B cell (primary cell): ENCODE measurements around the gene NCOR1. TPM values are rescaled to one million over a fixed set of nuclear protein-coding genes. Genes with fewer than 3 reads are reported as not detected.

Source experiments
- ATAC-seq: fragments of 200-7000 bp; cut with Tn5 transposase; one replicate; pipeline ENCODE4 v1.10.0; 2021; ENCODE audit warnings: low read depth, mild to moderate bottlenecking, moderate number of reproducible peaks, moderate library complexity
- CTCF ChIA-PET: fragments of 350-600 bp; sonication (Branson Sonifier 250); formaldehyde crosslinking; loops from one replicate; lab custom pipeline; 2021; ENCODE audit warnings: antibody characterized with exemption, inconsistent platforms; lab: Charles Lee
- POLR2A ChIA-PET: fragments of 350-600 bp; sonication (Branson Sonifier 250); formaldehyde crosslinking; loops from one replicate; lab custom pipeline; 2021; ENCODE audit warnings: antibody characterized with exemption; lab: Charles Lee
- DNase-seq: peaks from one replicate; pipeline ENCODE4 v3.0.0; 2013
- H2AFZ ChIP-seq: 2 replicates; pipeline ENCODE4 v1.6.1; 2012; ENCODE audit warnings: mild to moderate bottlenecking, low read depth, low read length; ENCODE audit not compliant: insufficient read depth, poor library complexity, severe bottlenecking
- H3K27ac ChIP-seq, 2 donors: 1 replicate in 1 of 2; 2 replicates in 1 of 2; pipeline ENCODE4 v1.5.1; 2012 to 2013; ENCODE audit warnings: low read length in 2 of 2, mild to moderate bottlenecking in 2 of 2, moderate library complexity in 1 of 2
- H3K27me3 ChIP-seq, 4 experiments: fragments of 200-600 bp in 1 of 4; sonication (generic) in 1 of 4; replicated peaks in 1 of 4; 1 replicate in 2 of 4; 2 replicates in 2 of 4; pipeline versions ENCODE4 v1.6.1 to v1.7.0; 2013 to 2016; ENCODE audit warnings: low read length in 3 of 4, mild to moderate bottlenecking in 2 of 4, mixed read lengths in 1 of 4, moderate library complexity in 1 of 4; ENCODE audit not compliant: insufficient read depth in 4 of 4, control insufficient read depth in 3 of 4; ENCODE audit errors: control extremely low read depth in 1 of 4
- H3K36me3 ChIP-seq, 2 experiments: replicated peaks in 1 of 2; 1 replicate in 1 of 2; 2 replicates in 1 of 2; pipeline versions ENCODE4 v1.6.1 to v1.7.1; 2013; ENCODE audit warnings: low read length in 1 of 2; ENCODE audit not compliant: insufficient read depth in 2 of 2, control insufficient read depth in 1 of 2; ENCODE audit errors: control extremely low read depth in 1 of 2, extremely low read depth in 1 of 2
- H3K4me1 ChIP-seq, 2 donors: fragments of 200-600 bp in 1 of 2; sonication (generic) in 1 of 2; 1 replicate in 1 of 2; 2 replicates in 1 of 2; pipeline versions ENCODE4 v1.5.1 to v1.6.1; 2013 to 2017; ENCODE audit warnings: low read length in 2 of 2; ENCODE audit not compliant: control insufficient read depth in 2 of 2, insufficient read depth in 2 of 2
- H3K4me2 ChIP-seq: replicated peaks from 2 replicates; pipeline ENCODE3; 2012; ENCODE audit warnings: mild to moderate bottlenecking, low read depth, low read length; ENCODE audit not compliant: poor library complexity, severe bottlenecking
- H3K4me3 ChIP-seq, 5 experiments: fragments of 200-600 bp in 1 of 5; sonication (generic) in 1 of 5; 1 replicate in 3 of 5; 2 replicates in 2 of 5; pipeline versions ENCODE4 v1.5.1 to v1.7.0; 2011 to 2016; ENCODE audit warnings: low read length in 4 of 5, mild to moderate bottlenecking in 4 of 5, low read depth in 2 of 5, control low read depth in 1 of 5, moderate library complexity in 1 of 5; ENCODE audit not compliant: insufficient read depth in 1 of 5; ENCODE audit errors: control extremely low read depth in 1 of 5, extremely low read depth in 1 of 5
- H3K79me2 ChIP-seq: fragments of 200-600 bp; sonication (generic); one replicate; pipeline ENCODE4 v1.6.0; 2016; ENCODE audit warnings: low read length; ENCODE audit not compliant: control insufficient read depth, insufficient read depth
- H3K9ac ChIP-seq: fragments of 200-600 bp; sonication (generic); 2 replicates; pipeline ENCODE4 v1.6.1; 2017; ENCODE audit warnings: mild to moderate bottlenecking, low read length, moderate library complexity
- H3K9me3 ChIP-seq, 3 donors: one replicate each; pipeline versions ENCODE4 v1.6.1 to v1.7.1; 2013; ENCODE audit warnings: low read length in 2 of 3; ENCODE audit not compliant: control insufficient read depth in 2 of 3, insufficient read depth in 1 of 3; ENCODE audit errors: control extremely low read depth in 1 of 3
- H4K20me1 ChIP-seq: 2 replicates; pipeline ENCODE4 v1.6.0; 2012; ENCODE audit warnings: mild to moderate bottlenecking, low read length; ENCODE audit not compliant: insufficient read depth, control insufficient read depth, poor library complexity, severe bottlenecking
- H3K27ac Mint-ChIP-seq: one replicate; pipeline ENCODE4 v1.8.0; 2021; ENCODE audit warnings: mixed read lengths
- H3K27me3 Mint-ChIP-seq: one replicate; pipeline ENCODE4 v1.8.0; 2021; ENCODE audit warnings: mixed read lengths
- H3K4me1 Mint-ChIP-seq: one replicate; pipeline ENCODE4 v1.8.0; 2021; ENCODE audit warnings: mixed read lengths
- H3K4me3 Mint-ChIP-seq: one replicate; pipeline ENCODE4 v1.8.0; 2021; ENCODE audit warnings: mixed read lengths
- H3K9me3 Mint-ChIP-seq: one replicate; pipeline ENCODE4 v1.8.0; 2022; ENCODE audit warnings: mixed read lengths; ENCODE audit not compliant: insufficient read depth
- EZH2 ChIP-seq: IDR thresholded peaks from 2 replicates; pipeline ENCODE4 v1.6.1; 2012; ENCODE audit warnings: borderline replicate concordance, low read depth, mild to moderate bottlenecking, moderate library complexity, low read length; ENCODE audit not compliant: insufficient read depth, poor library complexity, severe bottlenecking
- WGBS: methylation state at CpG from one replicate; pipeline ENCODE4 v1.1.5; 2013; ENCODE audit warnings: missing lambda C conversion rate; ENCODE audit not compliant: insufficient coverage; 5-methylcytosine and 5-hydroxymethylcytosine counted together
- intact Hi-C: fragments of 100-400 bp; cut with micrococcal nuclease; formaldehyde crosslinking; loops from one replicate; pipeline ENCODE4 v1.10.0; 2022
- polyA plus RNA-seq: library from polyadenylated mRNA; depleted of rRNA; stranded (reverse); fragments of >200 nt; gene quantifications from 2 replicates; pipeline ENCODE4 v1.2.3, GENCODE V29; 2012
- total RNA-seq, 2 donors: library from RNA; stranded (reverse); fragments of 120-200 nt in 1 of 2; gene quantifications; 1 replicate in 1 of 2; 2 replicates in 1 of 2; pipeline versions ENCODE4 v1.2.3 to v1.2.4, GENCODE V29; 2013 to 2022
- TF ChIP-seq, protein P1 (sequence below): fragments of 200-600 bp; IDR thresholded peaks from one replicate; pipeline ENCODE4 v1.8.0; 2022; ENCODE audit warnings: antibody characterized with exemption, mild to moderate bottlenecking

NCOR1 gene
- total and polyA plus RNA-seq, 2 donors (not counting 1 experiment from before 2014, with no cell fraction given), result 46.3 to 217 TPM

DNA sequence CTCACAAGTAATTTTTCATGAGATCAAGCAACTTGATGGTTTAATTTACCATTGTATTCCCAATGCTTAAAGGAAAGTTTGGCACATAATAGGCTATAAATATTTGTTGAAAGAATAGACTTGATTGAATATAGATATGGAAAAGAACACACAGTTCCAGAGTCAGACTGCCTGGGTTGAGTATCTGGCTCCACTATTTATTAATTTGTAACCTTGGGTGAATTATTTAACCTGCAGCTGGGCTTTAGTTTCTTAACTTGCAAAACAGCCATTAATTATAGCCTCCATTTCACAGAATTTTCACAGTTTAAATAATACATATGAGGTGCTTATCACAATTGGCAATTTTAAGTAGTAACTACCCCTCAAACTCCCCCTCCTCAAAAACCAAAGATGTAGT is 73.6 kb downstream of the NCOR1 start:
- no peak for ATAC-seq
- no peak overlapping the region for H2AFZ ChIP-seq
- H3K4me1 ChIP-seq, result no peaks in the 10 kb centered on the region
- H3K79me2 ChIP-seq, result no peaks in the 10 kb centered on the region
- no peak overlapping the region for H3K4me3 ChIP-seq
- no peak overlapping the region for H3K4me2 ChIP-seq
- H4K20me1 ChIP-seq, result no peaks in the 10 kb centered on the region
- H3K36me3 ChIP-seq, result peaks cover 8 to 60% of the 10 kb centered on the region in 2 experiments
- H3K27ac ChIP-seq, result no peak overlapping the region
- H3K9ac ChIP-seq, result no peak overlapping the region
- no peaks in the 10 kb centered on the region for H3K9me3 ChIP-seq
- no peaks in the 10 kb centered on the region for H3K27me3 Mint-ChIP-seq
- TF ChIP-seq, protein P1, sequence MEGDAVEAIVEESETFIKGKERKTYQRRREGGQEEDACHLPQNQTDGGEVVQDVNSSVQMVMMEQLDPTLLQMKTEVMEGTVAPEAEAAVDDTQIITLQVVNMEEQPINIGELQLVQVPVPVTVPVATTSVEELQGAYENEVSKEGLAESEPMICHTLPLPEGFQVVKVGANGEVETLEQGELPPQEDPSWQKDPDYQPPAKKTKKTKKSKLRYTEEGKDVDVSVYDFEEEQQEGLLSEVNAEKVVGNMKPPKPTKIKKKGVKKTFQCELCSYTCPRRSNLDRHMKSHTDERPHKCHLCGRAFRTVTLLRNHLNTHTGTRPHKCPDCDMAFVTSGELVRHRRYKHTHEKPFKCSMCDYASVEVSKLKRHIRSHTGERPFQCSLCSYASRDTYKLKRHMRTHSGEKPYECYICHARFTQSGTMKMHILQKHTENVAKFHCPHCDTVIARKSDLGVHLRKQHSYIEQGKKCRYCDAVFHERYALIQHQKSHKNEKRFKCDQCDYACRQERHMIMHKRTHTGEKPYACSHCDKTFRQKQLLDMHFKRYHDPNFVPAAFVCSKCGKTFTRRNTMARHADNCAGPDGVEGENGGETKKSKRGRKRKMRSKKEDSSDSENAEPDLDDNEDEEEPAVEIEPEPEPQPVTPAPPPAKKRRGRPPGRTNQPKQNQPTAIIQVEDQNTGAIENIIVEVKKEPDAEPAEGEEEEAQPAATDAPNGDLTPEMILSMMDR, result no peak
- TF ChIP-seq EZH2, result no peak
- no peaks in the 10 kb centered on the region for H3K9me3 Mint-ChIP-seq
- POLR2A ChIA-PET, result no interaction called here
- intact Hi-C loops, result no loop called here
- no peaks in the 10 kb centered on the region for H3K4me1 Mint-ChIP-seq
- H3K4me3 Mint-ChIP-seq, result no peak overlapping the region
- CTCF ChIA-PET, result no interaction called here
- H3K27ac Mint-ChIP-seq, result no peak overlapping the region
- no peaks in the 10 kb centered on the region for H3K27me3 ChIP-seq
- DNase-seq, result no peak

DNA sequence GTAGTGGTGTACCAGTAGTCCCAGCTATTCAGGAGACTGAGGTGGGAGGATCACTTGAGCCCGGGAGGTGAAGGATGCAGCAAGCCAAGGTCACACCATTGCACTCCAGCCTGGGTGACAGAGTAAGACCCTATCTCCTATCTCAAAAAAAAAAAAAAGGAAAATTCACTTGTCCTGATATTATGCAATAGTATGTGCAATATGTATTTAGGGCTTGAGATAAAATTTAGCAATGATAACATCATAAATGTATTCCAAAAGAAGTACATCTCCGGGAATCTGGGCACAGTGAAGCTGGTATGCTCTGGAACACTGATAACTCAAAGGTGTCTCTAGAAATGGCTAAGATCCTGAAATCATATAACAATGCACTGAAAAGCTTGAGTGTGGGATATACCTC is 74.5 kb downstream of the NCOR1 start:
- H3K9me3 Mint-ChIP-seq, result no peaks in the 10 kb centered on the region
- no peak overlapping the region for H3K4me3 ChIP-seq
- no peaks in the 10 kb centered on the region for H3K27me3 Mint-ChIP-seq
- ATAC-seq, result no peak
- no peak overlapping the region for H3K4me3 Mint-ChIP-seq
- POLR2A ChIA-PET, result no interaction called here
- no peak for TF ChIP-seq EZH2
- TF ChIP-seq, protein P1, result no peak
- H3K9ac ChIP-seq, result no peak overlapping the region
- H2AFZ ChIP-seq, result no peak overlapping the region
- H3K27ac ChIP-seq, result no peak overlapping the region
- no peaks in the 10 kb centered on the region for H3K4me1 Mint-ChIP-seq
- peaks cover 1% of the 10 kb centered on the region for H3K79me2 ChIP-seq
- peaks cover 8 to 63% of the 10 kb centered on the region in 2 experiments for H3K36me3 ChIP-seq
- H3K4me1 ChIP-seq, result no peaks in the 10 kb centered on the region
- CTCF ChIA-PET, result interaction anchor here (0.7 kb wide), 2 partner anchors 17 to 146 kb away, joined by 3 to 4 read pairs; no protein-coding TSS in a partner anchor
- DNase-seq, result no peak
- no peaks in the 10 kb centered on the region for H3K9me3 ChIP-seq
- no peak overlapping the region for H3K27ac Mint-ChIP-seq
- intact Hi-C loops, result no loop called here
- H4K20me1 ChIP-seq, result no peaks in the 10 kb centered on the region
- WGBS, result no CpG with 5 or more reads among the region's 2 CpGs
- H3K4me2 ChIP-seq, result no peak overlapping the region
- no peaks in the 10 kb centered on the region for H3K27me3 ChIP-seq
